Measurements from ENCODE around the gene DCDC2. TPM values are rescaled to one million over a fixed set of nuclear protein-coding genes. Genes with fewer than 3 reads are reported as not detected.
"Not testable (repeated sequence)": the region's sequence is repeated elsewhere in the genome, so short reads cannot be mapped to it uniquely, and the experiment has no call there.

The DCDC2 gene
- 1 to 10 TPM; 2.4 to 7.9 TPM for total RNA-seq
- polyA plus RNA-seq (ENCODE audit: insufficient read length in 2 of 2) = 1 to 10 TPM; 2.3 to 3.4 TPM
- long read RNA-seq, donor 1 = 0 reads
- long read RNA-seq, donor 2 = 0 reads
- long read RNA-seq, donor 3 = 0 reads
- long read RNA-seq, donor 4, full-length matches to known transcripts = 1 of 1 reads
- long read RNA-seq, donor 4, partial matches to known transcripts = 0 of 1 reads
- long read RNA-seq, donor 4, other reads (novel, unspliced or antisense) = 0 of 1 reads

DNA sequence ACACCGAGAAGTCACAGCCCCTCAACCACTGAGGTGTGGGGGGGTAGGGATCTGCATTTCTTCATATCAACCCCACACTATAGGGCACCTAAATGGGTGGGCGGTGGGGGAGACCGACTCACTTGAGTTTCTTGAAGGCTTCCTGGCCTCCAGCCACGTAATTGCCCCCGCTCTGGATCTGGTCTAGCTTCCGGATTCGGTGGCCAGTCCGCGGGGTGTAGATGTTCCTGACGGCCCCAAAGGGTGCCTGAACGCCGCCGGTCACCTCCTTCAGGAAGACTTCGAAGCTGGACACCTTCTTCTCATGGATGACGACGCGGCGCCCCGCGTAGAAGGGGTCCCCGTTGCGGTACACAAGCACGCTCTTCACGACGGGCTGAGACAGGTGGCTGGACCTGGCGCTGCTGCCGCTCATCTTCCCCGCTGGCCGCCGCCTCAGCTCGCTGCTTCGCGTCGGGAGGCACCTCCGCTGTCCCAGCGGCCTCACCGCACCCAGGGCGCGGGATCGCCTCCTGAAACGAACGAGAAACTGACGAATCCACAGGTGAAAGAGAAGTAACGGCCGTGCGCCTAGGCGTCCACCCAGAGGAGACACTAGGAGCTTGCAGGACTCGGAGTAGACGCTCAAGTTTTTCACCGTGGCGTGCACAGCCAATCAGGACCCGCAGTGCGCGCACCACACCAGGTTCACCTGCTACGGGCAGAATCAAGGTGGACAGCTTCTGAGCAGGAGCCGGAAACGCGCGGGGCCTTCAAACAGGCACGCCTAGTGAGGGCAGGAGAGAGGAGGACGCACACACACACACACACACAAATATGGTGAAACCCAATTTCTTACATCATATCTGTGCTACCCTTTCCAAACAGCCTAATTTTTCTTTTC, at the start of gene DCDC2:
DCDC2 (minus strand) TSS at position 724 of the 883 bp plus-strand sequence; CDS start at position 415, 309 bp downstream.
- H3K4me3 ChIP-seq (ENCODE audit: low read depth, low read length) = peak within 1 kb of the TSS; percentile 33
- peak in 2 of 6 donors; percentile 10 to 69 for DNase-seq (ENCODE audit: low read depth in 4 of 6, low spot score in 6 of 6)
- no peaks in the 10 kb centered on the region for H3K36me3 ChIP-seq (ENCODE audit: control insufficient read depth, insufficient read depth, low read length)
- 6% methylated on average over 59 of the region's 61 CpGs for WGBS (ENCODE audit: insufficient coverage)
- peaks cover 8% of the 10 kb centered on the region for H3K27me3 ChIP-seq (ENCODE audit: control insufficient read depth, insufficient read depth, low read length)
- peaks cover 22% of the 10 kb centered on the region for H3K4me1 ChIP-seq (ENCODE audit: control insufficient read depth, insufficient read depth, low read length)
- H3K27ac ChIP-seq (ENCODE audit: low read depth, low read length) = peak within 1 kb of the TSS; percentile 21
- H3K9me3 ChIP-seq (ENCODE audit: control insufficient read depth, insufficient read depth, low read length) = no peaks in the 10 kb centered on the region

DNA sequence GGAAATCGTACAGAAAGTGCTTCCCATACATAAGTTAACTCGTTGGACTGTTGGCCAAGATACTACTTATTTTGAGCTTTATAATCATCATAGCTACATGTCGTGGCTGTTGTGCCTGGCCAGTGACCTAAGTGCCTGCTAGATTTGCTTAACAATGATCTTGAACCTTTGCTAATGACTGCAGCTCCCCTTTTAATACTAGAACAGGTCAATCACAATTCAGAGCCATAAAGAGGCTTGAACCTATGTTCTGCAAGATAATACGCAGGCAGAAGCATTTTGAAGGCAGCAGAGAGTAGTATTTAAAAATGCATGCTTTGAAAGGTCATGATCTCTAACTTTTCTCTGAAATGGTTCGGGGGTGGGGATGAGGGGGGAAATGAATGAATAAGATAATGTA, 47.4 kb upstream of the DCDC2 start:
- H3K36me3 ChIP-seq (ENCODE audit: control insufficient read depth, insufficient read depth, low read length) = no peaks in the 10 kb centered on the region
- no peak for DNase-seq (ENCODE audit: low read depth in 4 of 6, low spot score in 6 of 6)
- 78% methylated on average over 4 of the region's 5 CpGs for WGBS (ENCODE audit: insufficient coverage)
- no peak overlapping the region for H3K27ac ChIP-seq (ENCODE audit: low read depth, low read length)
- H3K27me3 ChIP-seq (ENCODE audit: control insufficient read depth, insufficient read depth, low read length) = no peaks in the 10 kb centered on the region
- H3K4me3 ChIP-seq (ENCODE audit: low read depth, low read length) = no peak overlapping the region
- no peaks in the 10 kb centered on the region for H3K4me1 ChIP-seq (ENCODE audit: control insufficient read depth, insufficient read depth, low read length)
- H3K9me3 ChIP-seq (ENCODE audit: control insufficient read depth, insufficient read depth, low read length) = no peaks in the 10 kb centered on the region

DNA sequence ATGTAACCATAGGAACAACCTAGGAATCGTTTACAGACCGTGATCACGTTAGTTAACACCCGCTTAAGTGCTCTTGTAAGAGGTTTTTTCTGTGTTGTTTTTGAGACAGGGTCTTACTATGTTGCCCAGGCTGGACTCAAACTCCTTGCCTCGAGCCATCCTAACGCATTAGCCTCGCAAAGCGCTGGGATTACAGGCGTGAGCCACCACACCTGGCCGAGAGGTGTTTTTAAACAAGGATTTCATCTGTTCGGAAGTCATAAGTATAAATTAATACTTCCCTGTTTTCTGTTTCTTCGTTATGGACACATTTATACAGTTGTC, 45.6 kb upstream of the DCDC2 start:
- peak in 1 of 6 donors; percentile 1 for DNase-seq (ENCODE audit: low read depth in 4 of 6, low spot score in 6 of 6)
- Histone ChIP-seq H3K4me3 (ENCODE audit: low read depth, low read length) (peak overlapping the region; percentile 90), H3K27ac (ENCODE audit: low read depth, low read length) (peak overlapping the region; percentile 73), H3K4me1 (ENCODE audit: control insufficient read depth, insufficient read depth, low read length) (no peaks in the 10 kb centered on the region), H3K9me3 (ENCODE audit: control insufficient read depth, insufficient read depth, low read length) (no peaks in the 10 kb centered on the region), H3K36me3 (ENCODE audit: control insufficient read depth, insufficient read depth, low read length) (no peaks in the 10 kb centered on the region), H3K27me3 (ENCODE audit: control insufficient read depth, insufficient read depth, low read length) (no peaks in the 10 kb centered on the region)
- 8% methylated on average over 6 of the region's 12 CpGs for WGBS (ENCODE audit: insufficient coverage)

DNA sequence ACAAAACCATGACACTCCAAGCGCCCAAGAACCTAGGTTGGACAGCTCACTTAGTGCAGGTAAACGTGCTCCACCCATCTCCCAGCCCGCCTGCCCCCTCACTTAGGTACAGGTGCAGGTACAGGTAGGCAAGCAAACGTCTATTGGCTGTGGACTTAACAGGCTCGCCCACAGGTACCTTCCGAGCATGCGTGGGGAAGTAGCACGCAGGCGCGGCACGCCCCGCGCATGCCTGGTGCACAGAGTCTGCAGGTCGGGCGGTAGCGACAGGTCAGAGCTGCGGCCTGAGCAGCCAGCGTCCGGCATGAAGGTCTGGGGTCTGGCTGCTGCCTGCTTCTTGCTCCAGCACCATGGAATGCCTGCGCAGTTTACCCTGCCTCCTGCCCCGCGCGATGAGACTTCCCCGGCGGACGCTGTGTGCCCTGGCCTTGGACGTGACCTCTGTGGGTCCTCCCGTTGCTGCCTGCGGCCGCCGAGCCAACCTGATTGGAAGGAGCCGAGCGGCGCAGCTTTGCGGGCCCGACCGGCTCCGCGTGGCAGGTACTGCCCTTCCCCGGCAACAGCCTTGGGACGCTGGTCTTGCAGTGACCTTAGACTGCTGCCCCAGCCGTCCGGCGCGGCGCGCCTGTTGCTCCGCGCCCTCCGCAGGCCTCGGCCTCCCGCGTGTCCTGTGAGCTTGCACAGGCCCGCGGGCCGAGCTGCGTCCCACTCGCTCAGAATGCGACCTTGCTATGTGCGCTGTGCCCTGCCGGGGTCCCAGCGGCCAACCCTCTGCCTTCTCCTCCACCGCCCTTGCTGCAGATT, 45.0 kb upstream of the DCDC2 start, which contains the start of gene MRS2:
MRS2 (plus strand) TSS at position 240 of the 804 bp plus-strand sequence; CDS start at position 351, 111 bp downstream.
- peak; percentile 69 to 97 (median 83) for DNase-seq (ENCODE audit: low read depth in 4 of 6, low spot score in 6 of 6)
- peak within 1 kb of the TSS; percentile 90 for H3K4me3 ChIP-seq (ENCODE audit: low read depth, low read length)
- H3K36me3 ChIP-seq (ENCODE audit: control insufficient read depth, insufficient read depth, low read length) = no peaks in the 10 kb centered on the region
- no peaks in the 10 kb centered on the region for H3K27me3 ChIP-seq (ENCODE audit: control insufficient read depth, insufficient read depth, low read length)
- H3K27ac ChIP-seq (ENCODE audit: low read depth, low read length) = peak within 1 kb of the TSS; percentile 73
- no peaks in the 10 kb centered on the region for H3K9me3 ChIP-seq (ENCODE audit: control insufficient read depth, insufficient read depth, low read length)
- under 1% methylated on average over 62 of the region's 63 CpGs for WGBS (ENCODE audit: insufficient coverage)
- no peaks in the 10 kb centered on the region for H3K4me1 ChIP-seq (ENCODE audit: control insufficient read depth, insufficient read depth, low read length)

DNA sequence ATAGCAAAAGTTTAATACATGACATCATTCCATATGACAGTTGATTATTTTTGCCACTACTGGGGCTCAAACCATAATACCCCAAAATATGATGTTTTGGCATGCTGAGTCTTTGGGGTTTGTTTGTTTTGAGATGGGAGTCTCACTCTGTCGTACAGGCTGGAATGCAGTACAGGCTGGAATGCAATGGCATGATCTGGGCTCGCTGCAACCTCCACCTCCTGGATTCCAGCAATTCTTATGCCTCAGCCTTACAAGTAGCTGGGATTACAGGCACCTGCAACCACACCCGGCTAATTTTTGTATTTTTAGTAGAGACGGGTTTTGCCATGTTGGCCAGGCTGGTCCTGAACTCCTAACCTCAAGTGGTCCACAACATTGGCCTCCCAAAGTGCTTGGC, 43.6 kb upstream of the DCDC2 start:
- Histone ChIP-seq H3K4me3 (ENCODE audit: low read depth, low read length) (no peak overlapping the region), H3K9me3 (ENCODE audit: control insufficient read depth, insufficient read depth, low read length) (no peaks in the 10 kb centered on the region), H3K4me1 (ENCODE audit: control insufficient read depth, insufficient read depth, low read length) (no peaks in the 10 kb centered on the region), H3K27ac (ENCODE audit: low read depth, low read length) (no peak overlapping the region), H3K27me3 (ENCODE audit: control insufficient read depth, insufficient read depth, low read length) (no peaks in the 10 kb centered on the region), H3K36me3 (ENCODE audit: control insufficient read depth, insufficient read depth, low read length) (no peaks in the 10 kb centered on the region)
- DNase-seq (ENCODE audit: low read depth in 4 of 6, low spot score in 6 of 6) = no peak
- WGBS (ENCODE audit: insufficient coverage) = 79% methylated on average over 2 of the region's 4 CpGs

DNA sequence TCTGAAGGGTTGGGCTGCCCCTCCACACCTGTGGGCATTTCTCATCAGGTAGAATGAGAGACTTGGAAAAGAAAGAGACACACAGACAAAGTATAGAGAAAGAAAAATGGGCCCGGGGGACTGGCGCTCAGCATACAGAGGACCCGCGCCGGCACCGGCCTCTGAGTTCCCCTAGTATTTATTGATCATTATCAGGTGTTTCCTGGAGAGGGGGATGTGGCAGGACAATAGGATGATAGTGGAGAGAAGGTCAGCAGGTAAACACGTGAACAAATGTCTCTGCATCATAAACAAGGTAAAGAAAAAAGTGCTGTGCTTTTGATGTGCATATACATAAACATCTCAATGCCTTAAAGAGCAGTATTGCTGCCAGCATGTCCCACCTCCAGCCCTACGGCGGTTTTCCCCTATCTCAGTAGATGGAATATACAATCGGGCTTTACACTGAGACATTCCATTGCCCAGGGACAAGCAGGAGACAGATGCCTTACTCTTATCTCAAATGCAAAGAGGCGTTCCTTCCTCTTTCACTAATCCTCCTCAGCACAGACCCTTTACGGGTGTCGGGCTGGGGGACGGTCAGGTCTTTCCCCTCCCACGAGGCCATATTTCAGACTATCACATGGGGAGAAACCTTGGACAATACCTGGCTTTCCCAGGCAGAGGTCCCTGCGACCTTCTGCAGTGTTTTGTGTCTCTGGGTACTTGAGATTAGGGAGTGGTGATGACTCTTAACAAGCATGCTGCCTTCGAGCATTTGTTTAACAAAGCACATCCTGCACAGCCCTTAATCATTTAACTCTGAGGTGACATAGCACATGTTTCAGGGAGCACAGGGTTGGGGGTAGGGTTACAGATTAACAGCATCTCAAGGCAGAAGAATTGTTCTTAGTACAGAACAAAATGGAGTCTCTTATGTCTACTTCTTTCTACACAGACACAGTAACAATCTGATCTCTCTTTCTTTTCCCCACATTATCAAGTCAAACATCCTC, 42.5 kb upstream of the DCDC2 start:
- H3K27ac ChIP-seq (ENCODE audit: low read depth, low read length); H3K4me1 ChIP-seq (ENCODE audit: control insufficient read depth, insufficient read depth, low read length); DNase-seq (ENCODE audit: low read depth in 4 of 6, low spot score in 6 of 6); H3K4me3 ChIP-seq (ENCODE audit: low read depth, low read length); H3K36me3 ChIP-seq (ENCODE audit: control insufficient read depth, insufficient read depth, low read length); H3K9me3 ChIP-seq (ENCODE audit: control insufficient read depth, insufficient read depth, low read length); H3K27me3 ChIP-seq (ENCODE audit: control insufficient read depth, insufficient read depth, low read length): not testable (repeated sequence)
- 19% methylated on average over 3 of the region's 17 CpGs for WGBS (ENCODE audit: insufficient coverage)

DNA sequence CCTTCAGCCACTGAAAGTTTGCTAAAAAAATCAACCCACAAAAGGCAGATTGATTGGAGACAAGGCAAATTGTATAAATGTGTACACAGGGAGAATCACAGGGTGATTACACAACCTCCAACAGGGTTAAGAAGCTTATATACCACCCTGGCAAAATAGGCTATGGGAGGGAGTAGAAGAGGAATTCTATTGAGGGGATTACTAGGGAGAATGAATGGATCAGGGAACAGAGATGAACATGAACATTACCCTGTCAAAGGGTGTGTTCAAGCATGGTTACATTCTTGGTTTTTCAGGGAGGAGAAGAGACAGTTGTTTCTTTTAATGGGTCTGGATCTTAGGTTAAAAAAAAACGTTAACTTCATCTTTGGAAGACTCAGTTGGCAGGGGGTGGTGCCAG, 39.8 kb upstream of the DCDC2 start:
- Histone ChIP-seq H3K27ac (ENCODE audit: low read depth, low read length) (no peak overlapping the region), H3K9me3 (ENCODE audit: control insufficient read depth, insufficient read depth, low read length) (no peaks in the 10 kb centered on the region), H3K4me3 (ENCODE audit: low read depth, low read length) (no peak overlapping the region), H3K4me1 (ENCODE audit: control insufficient read depth, insufficient read depth, low read length) (no peaks in the 10 kb centered on the region), H3K36me3 (ENCODE audit: control insufficient read depth, insufficient read depth, low read length) (no peaks in the 10 kb centered on the region), H3K27me3 (ENCODE audit: control insufficient read depth, insufficient read depth, low read length) (no peaks in the 10 kb centered on the region)
- no CpG with 5 or more reads among the region's 1 CpG for WGBS (ENCODE audit: insufficient coverage)
- no peak for DNase-seq (ENCODE audit: low read depth in 4 of 6, low spot score in 6 of 6)

DNA sequence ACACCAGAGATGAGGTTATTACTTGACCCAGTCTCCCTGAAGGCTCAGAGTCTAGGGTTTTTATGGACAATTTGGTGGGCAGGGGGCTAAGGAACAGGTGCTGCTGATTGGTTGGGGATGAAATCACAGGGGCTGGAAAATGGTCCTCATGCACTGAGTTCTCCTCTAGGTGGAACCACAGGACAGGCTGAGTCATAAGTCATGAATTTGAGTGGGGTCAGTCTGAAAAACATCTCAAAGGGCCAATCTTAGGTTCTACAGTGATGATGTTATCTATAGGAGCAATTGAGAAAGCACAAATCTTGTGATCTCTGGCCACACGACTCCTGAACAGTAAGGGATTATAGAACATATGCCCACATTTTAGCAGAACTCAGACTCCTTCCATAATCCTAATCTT, 39.0 kb upstream of the DCDC2 start:
- WGBS (ENCODE audit: insufficient coverage) = no CpG with 5 or more reads among the region's 1 CpG
- Histone ChIP-seq H3K27ac (ENCODE audit: low read depth, low read length) (no peak overlapping the region), H3K4me1 (ENCODE audit: control insufficient read depth, insufficient read depth, low read length) (no peaks in the 10 kb centered on the region), H3K27me3 (ENCODE audit: control insufficient read depth, insufficient read depth, low read length) (no peaks in the 10 kb centered on the region), H3K9me3 (ENCODE audit: control insufficient read depth, insufficient read depth, low read length) (no peaks in the 10 kb centered on the region), H3K36me3 (ENCODE audit: control insufficient read depth, insufficient read depth, low read length) (no peaks in the 10 kb centered on the region), H3K4me3 (ENCODE audit: low read depth, low read length) (no peak overlapping the region)
- no peak for DNase-seq (ENCODE audit: low read depth in 4 of 6, low spot score in 6 of 6)

All from spinal cord (tissue), 10 donors.